CD14-positive monocyte (primary cell): Measurements from ENCODE around the gene CMTR1. TPM values are rescaled to one million over a fixed set of nuclear protein-coding genes. Genes with fewer than 3 reads are reported as not detected.

Experiments used
- DNase-seq, 3 donors: peaks; one replicate each; pipeline ENCODE4 v3.0.0-alpha.2; 2011 to 2022
- H2AFZ ChIP-seq: 2 replicates; pipeline ENCODE4 v1.6.0; 2012; ENCODE audit warnings: mild to moderate bottlenecking, low read depth, low read length, inconsistent platforms; ENCODE audit not compliant: insufficient read depth, poor library complexity, severe bottlenecking
- H3K27ac ChIP-seq, 2 donors: 1 replicate in 1 of 2; 2 replicates in 1 of 2; pipeline ENCODE4 v1.5.1; 2012 to 2013; ENCODE audit warnings: low read length in 2 of 2, control low read depth in 1 of 2, inconsistent platforms in 1 of 2, low read depth in 1 of 2, mild to moderate bottlenecking in 1 of 2
- H3K27me3 ChIP-seq, 2 donors: one replicate each; pipeline versions ENCODE4 v1.6.0 to v1.6.1; 2011 to 2013; ENCODE audit warnings: low read length in 2 of 2; ENCODE audit not compliant: control insufficient read depth in 2 of 2, insufficient read depth in 2 of 2
- H3K36me3 ChIP-seq, 2 donors: replicated peaks in 1 of 2; 1 replicate in 1 of 2; 2 replicates in 1 of 2; pipeline versions ENCODE4 v1.5.1 to v1.6.1; 2012 to 2013; ENCODE audit warnings: low read length in 2 of 2, control low read depth in 1 of 2, inconsistent platforms in 1 of 2, mild to moderate bottlenecking in 1 of 2; ENCODE audit not compliant: insufficient read depth in 2 of 2, control insufficient read depth in 1 of 2
- H3K4me1 ChIP-seq, 2 donors: 1 replicate in 1 of 2; 2 replicates in 1 of 2; pipeline versions ENCODE4 v1.5.1 to v1.6.1; 2012 to 2013; ENCODE audit warnings: low read length in 2 of 2, control low read depth in 1 of 2, inconsistent platforms in 1 of 2, mild to moderate bottlenecking in 1 of 2, moderate library complexity in 1 of 2; ENCODE audit not compliant: insufficient read depth in 2 of 2, control insufficient read depth in 1 of 2
- H3K4me2 ChIP-seq: replicated peaks from 2 replicates; pipeline ENCODE3; 2012; ENCODE audit warnings: low read length, moderate library complexity, mild to moderate bottlenecking; ENCODE audit not compliant: poor library complexity, severe bottlenecking; ENCODE audit errors: extremely low read depth
- H3K4me3 ChIP-seq, 3 experiments: fragments of 200-600 bp in 1 of 3; sonication (generic) in 1 of 3; replicated peaks in 1 of 3; 1 replicate in 2 of 3; 2 replicates in 1 of 3; pipeline ENCODE4 v1.5.1; 2011 to 2013; ENCODE audit warnings: low read length in 3 of 3, mild to moderate bottlenecking in 3 of 3, control low read depth in 2 of 3, low read depth in 2 of 3, inconsistent platforms in 1 of 3, moderate library complexity in 1 of 3
- H3K79me2 ChIP-seq: 2 replicates; pipeline ENCODE4 v1.6.0; 2012; ENCODE audit warnings: mild to moderate bottlenecking, control low read depth, inconsistent platforms, low read length, moderate library complexity; ENCODE audit not compliant: insufficient read depth
- H3K9ac ChIP-seq: 2 replicates; pipeline ENCODE4 v1.6.0; 2017; ENCODE audit warnings: low read length, mild to moderate bottlenecking; ENCODE audit not compliant: insufficient read depth, poor library complexity, severe bottlenecking
- H3K9me3 ChIP-seq, 2 donors: replicated peaks in 1 of 2; 1 replicate in 1 of 2; 2 replicates in 1 of 2; pipeline versions ENCODE4 v1.5.1 to v1.6.1; 2012 to 2013; ENCODE audit warnings: low read length in 2 of 2, control low read depth in 1 of 2; ENCODE audit not compliant: control insufficient read depth in 1 of 2, insufficient read depth in 1 of 2
- H4K20me1 ChIP-seq: 2 replicates; pipeline ENCODE4 v1.6.0; 2012; ENCODE audit warnings: mild to moderate bottlenecking, low read length, control low read depth, moderate library complexity; ENCODE audit not compliant: insufficient read depth
- H3K27ac Mint-ChIP-seq, 7 donors: one replicate each; pipeline ENCODE4 v1.8.0; 2020; ENCODE audit warnings: mild to moderate bottlenecking in 7 of 7, mixed read lengths in 7 of 7, moderate library complexity in 6 of 7, inconsistent platforms in 2 of 7
- H3K27me3 Mint-ChIP-seq, 3 donors: one replicate each; pipeline ENCODE4 v1.8.0; 2021 to 2022; ENCODE audit warnings: low read depth in 3 of 3, mild to moderate bottlenecking in 3 of 3, mixed read lengths in 3 of 3, moderate library complexity in 3 of 3, inconsistent platforms in 1 of 3
- H3K36me3 Mint-ChIP-seq, 2 donors: one replicate each; pipeline ENCODE4 v1.8.0; 2020; ENCODE audit warnings: mixed read lengths in 2 of 2, inconsistent platforms in 1 of 2, mild to moderate bottlenecking in 1 of 2
- H3K4me1 Mint-ChIP-seq: one replicate; pipeline ENCODE4 v1.8.0; 2020; ENCODE audit warnings: mild to moderate bottlenecking, mixed read lengths
- H3K4me3 Mint-ChIP-seq, 2 donors: one replicate each; pipeline ENCODE4 v1.8.0; 2020; ENCODE audit warnings: mild to moderate bottlenecking in 2 of 2, mixed read lengths in 2 of 2, moderate library complexity in 1 of 2
- H3K9me3 Mint-ChIP-seq, 7 donors: one replicate each; pipeline ENCODE4 v1.8.0; 2020 to 2022; ENCODE audit warnings: mixed read lengths in 7 of 7, mild to moderate bottlenecking in 6 of 7, moderate library complexity in 6 of 7, inconsistent platforms in 2 of 7
- WGBS: methylation state at CpG from one replicate; pipeline ENCODE4 v1.1.5; 2013; ENCODE audit warnings: missing lambda C conversion rate; ENCODE audit not compliant: insufficient coverage; 5-methylcytosine and 5-hydroxymethylcytosine counted together
- intact Hi-C, 2 donors: fragments of 100-400 bp; cut with micrococcal nuclease; formaldehyde crosslinking; loops; one replicate each; pipeline versions ENCODE4 v1.15.0 to v1.15.1; 2023
- polyA plus RNA-seq, 3 donors: library from polyadenylated mRNA; depleted of rRNA in 1 of 3; unstranded in 2 of 3; stranded (reverse) in 1 of 3; fragments of 300-500 nt in 2 of 3; fragments of >200 nt in 1 of 3; fragmentation: Illumina TruSeq in 2 of 3; gene quantifications; 1 replicate in 2 of 3; 2 replicates in 1 of 3; pipeline ENCODE4 v1.2.3, GENCODE V29; 2012 to 2021
- TF ChIP-seq, protein P1 (sequence below): fragments of 200-600 bp; IDR thresholded peaks from one replicate; pipeline ENCODE4 v1.8.0; 2022; ENCODE audit warnings: antibody characterized with exemption, mild to moderate bottlenecking

CMTR1 gene
- polyA plus RNA-seq, 3 donors: 12.0 to 32.3 (median 15.3) TPM

GRCh38 chr6:37388578-37388977 lies 44.4 kb upstream of the CMTR1 start:
- H3K4me3 ChIP-seq: no peak overlapping the region
- H3K4me1 ChIP-seq: no peaks in the 10 kb centered on the region
- Mint-ChIP-seq H3K27ac (no peak overlapping the region), H3K9me3 (no peaks in the 10 kb centered on the region), H3K27me3 (peaks cover 0 to 1% (median 0%) of the 10 kb centered on the region in 3 donors), H3K36me3 (peaks cover 31 to 39% of the 10 kb centered on the region in 2 donors), H3K4me3 (no peak overlapping the region), H3K4me1 (no peaks in the 10 kb centered on the region)
- H3K4me2 ChIP-seq: no peak overlapping the region
- DNase-seq: no peak
- peaks cover 56 to 98% of the 10 kb centered on the region in 2 donors for H3K36me3 ChIP-seq
- no peak overlapping the region for H2AFZ ChIP-seq
- no peaks in the 10 kb centered on the region for H3K9me3 ChIP-seq
- TF ChIP-seq, protein P1, sequence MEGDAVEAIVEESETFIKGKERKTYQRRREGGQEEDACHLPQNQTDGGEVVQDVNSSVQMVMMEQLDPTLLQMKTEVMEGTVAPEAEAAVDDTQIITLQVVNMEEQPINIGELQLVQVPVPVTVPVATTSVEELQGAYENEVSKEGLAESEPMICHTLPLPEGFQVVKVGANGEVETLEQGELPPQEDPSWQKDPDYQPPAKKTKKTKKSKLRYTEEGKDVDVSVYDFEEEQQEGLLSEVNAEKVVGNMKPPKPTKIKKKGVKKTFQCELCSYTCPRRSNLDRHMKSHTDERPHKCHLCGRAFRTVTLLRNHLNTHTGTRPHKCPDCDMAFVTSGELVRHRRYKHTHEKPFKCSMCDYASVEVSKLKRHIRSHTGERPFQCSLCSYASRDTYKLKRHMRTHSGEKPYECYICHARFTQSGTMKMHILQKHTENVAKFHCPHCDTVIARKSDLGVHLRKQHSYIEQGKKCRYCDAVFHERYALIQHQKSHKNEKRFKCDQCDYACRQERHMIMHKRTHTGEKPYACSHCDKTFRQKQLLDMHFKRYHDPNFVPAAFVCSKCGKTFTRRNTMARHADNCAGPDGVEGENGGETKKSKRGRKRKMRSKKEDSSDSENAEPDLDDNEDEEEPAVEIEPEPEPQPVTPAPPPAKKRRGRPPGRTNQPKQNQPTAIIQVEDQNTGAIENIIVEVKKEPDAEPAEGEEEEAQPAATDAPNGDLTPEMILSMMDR: no peak
- no peak overlapping the region for H3K9ac ChIP-seq
- H3K27ac ChIP-seq: no peak overlapping the region
- intact Hi-C loops: no loop called here
- H3K27me3 ChIP-seq: no peaks in the 10 kb centered on the region
- H4K20me1 ChIP-seq: no peaks in the 10 kb centered on the region
- no peaks in the 10 kb centered on the region for H3K79me2 ChIP-seq

DNA sequence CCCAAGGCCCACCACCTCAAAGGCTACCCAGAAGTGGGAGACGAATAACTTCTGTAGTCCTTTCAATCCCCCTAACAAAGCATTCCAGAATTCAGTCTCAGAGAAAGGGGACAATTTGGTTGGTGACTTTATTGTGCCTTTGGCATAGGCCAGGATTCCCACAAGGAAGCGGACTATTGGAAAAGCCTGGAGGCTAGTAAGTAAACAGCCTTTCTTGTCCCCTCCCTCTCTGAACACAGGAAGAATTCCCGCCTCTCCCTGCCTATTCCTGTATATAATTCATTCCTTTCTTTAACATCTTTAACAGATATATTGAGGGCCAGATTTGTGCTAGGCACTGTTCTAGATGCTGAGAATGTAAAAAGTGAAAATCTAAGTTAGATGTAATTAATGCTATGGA lies 43.2 kb upstream of the CMTR1 start:
- Histone ChIP-seq H3K27me3 (no peaks in the 10 kb centered on the region), H3K4me1 (no peaks in the 10 kb centered on the region), H3K79me2 (no peaks in the 10 kb centered on the region), H3K4me3 (no peak overlapping the region), H3K27ac (no peak overlapping the region), H3K9me3 (no peaks in the 10 kb centered on the region), H4K20me1 (no peaks in the 10 kb centered on the region), H2AFZ (no peak overlapping the region), H3K4me2 (no peak overlapping the region), H3K36me3 (peaks cover 56 to 93% of the 10 kb centered on the region in 2 donors), H3K9ac (no peak overlapping the region)
- H3K27me3 Mint-ChIP-seq: peaks cover 0 to 1% (median 0%) of the 10 kb centered on the region in 3 donors
- WGBS: no CpG with 5 or more reads among the region's 3 CpGs
- no peaks in the 10 kb centered on the region for H3K9me3 Mint-ChIP-seq
- no peak overlapping the region for H3K27ac Mint-ChIP-seq
- no peaks in the 10 kb centered on the region for H3K4me1 Mint-ChIP-seq
- no peak overlapping the region for H3K4me3 Mint-ChIP-seq
- no peak for DNase-seq
- H3K36me3 Mint-ChIP-seq: peaks cover 28 to 30% of the 10 kb centered on the region in 2 donors
- TF ChIP-seq, protein P1: no peak
- intact Hi-C loops: no loop called here
